ENCODE measurements around the gene ZSCAN5A.
"Not testable (repeated sequence)": the region's sequence is repeated elsewhere in the genome, so short reads cannot be mapped to it uniquely, and the experiment has no call there.

The ZSCAN5A gene

DNA sequence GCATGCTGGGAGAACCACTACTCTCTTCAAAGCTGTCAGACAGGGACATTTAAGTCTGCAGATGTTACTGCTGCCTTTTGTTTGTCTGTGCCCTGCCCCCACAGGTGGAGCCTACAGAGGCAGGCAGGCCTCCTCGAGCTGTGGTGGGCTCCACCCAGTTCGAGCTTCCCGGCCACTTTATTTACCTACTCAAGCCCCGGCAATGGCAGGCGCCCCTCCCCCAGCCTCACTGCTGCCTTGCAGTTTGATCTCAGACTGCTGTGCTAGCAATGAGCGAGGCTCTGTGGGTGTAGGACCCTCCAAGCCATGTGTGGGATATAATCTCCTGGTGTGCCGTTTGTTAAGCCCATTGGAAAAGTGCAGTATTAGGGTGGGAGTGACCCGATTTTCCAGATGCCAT is 22.4 kb upstream of the ZSCAN5A start:
- not testable (repeated sequence) for H3K9ac ChIP-seq (ENCODE audit: low read length); H3K4me1 ChIP-seq (ENCODE audit: control insufficient read depth, insufficient read depth, low read length); H3K4me3 ChIP-seq (ENCODE audit: low read length); DNase-seq (ENCODE audit: low read depth); H3K9me3 ChIP-seq (ENCODE audit: control insufficient read depth, low read length); H3K36me3 ChIP-seq (ENCODE audit: control insufficient read depth, insufficient read depth, low read length, severe bottlenecking); H3K27me3 ChIP-seq (replicated peaks; ENCODE audit: control insufficient read depth, insufficient read depth, low read length)

DNA sequence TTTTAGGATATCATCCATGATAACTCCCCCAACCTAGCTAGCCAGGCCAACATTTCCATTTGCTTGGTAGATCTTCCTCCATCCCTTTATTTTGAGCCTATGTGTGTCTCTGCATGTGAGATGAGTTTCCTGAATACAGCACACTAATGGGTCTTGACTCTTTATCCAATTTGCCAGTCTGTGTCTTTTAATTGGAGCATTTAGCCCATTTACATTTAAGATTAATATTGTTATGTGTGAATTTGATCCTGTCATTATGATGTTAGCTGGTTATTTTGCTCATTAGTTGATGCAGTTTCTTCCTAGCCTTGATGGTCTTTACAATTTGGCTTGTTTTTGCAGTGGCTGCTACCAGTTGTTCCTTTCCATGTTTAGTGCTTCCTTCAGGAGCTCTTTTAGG is 20.7 kb upstream of the ZSCAN5A start:
- H3K36me3 ChIP-seq (ENCODE audit: control insufficient read depth, insufficient read depth, low read length, severe bottlenecking); H3K4me3 ChIP-seq (ENCODE audit: low read length); H3K9me3 ChIP-seq (ENCODE audit: control insufficient read depth, low read length); H3K4me1 ChIP-seq (ENCODE audit: control insufficient read depth, insufficient read depth, low read length); DNase-seq (ENCODE audit: low read depth); H3K9ac ChIP-seq (ENCODE audit: low read length); H3K27me3 ChIP-seq (replicated peaks; ENCODE audit: control insufficient read depth, insufficient read depth, low read length): not testable (repeated sequence)

DNA sequence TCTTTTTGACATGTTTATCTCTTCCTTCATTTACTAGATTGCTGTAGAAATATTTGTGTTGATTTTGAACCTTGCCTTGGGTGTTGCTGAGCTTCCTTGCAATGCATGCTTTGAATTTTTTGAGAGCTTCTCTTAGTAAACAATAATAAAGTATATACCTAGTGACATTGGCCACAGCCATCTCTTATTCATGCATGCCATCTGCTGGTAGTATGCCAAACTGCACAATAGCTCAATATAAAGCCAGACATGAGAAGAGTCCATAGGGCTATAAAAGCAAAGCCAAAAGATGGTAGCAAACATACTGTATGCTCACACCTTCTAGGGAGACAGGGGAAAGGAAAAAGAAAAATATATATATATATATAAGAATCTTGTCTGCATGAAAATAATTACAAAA is 18.9 kb upstream of the ZSCAN5A start:
- H3K36me3 ChIP-seq (ENCODE audit: control insufficient read depth, insufficient read depth, low read length, severe bottlenecking): no peaks in the 10 kb centered on the region
- no peaks in the 10 kb centered on the region for H3K9me3 ChIP-seq (ENCODE audit: control insufficient read depth, low read length)
- no peak overlapping the region for H3K9ac ChIP-seq (ENCODE audit: low read length)
- no peaks in the 10 kb centered on the region for H3K27me3 ChIP-seq (replicated peaks; ENCODE audit: control insufficient read depth, insufficient read depth, low read length)
- no peaks in the 10 kb centered on the region for H3K4me1 ChIP-seq (ENCODE audit: control insufficient read depth, insufficient read depth, low read length)
- no peak overlapping the region for H3K4me3 ChIP-seq (ENCODE audit: low read length)
- peak; percentile 54 for DNase-seq (ENCODE audit: low read depth)

DNA sequence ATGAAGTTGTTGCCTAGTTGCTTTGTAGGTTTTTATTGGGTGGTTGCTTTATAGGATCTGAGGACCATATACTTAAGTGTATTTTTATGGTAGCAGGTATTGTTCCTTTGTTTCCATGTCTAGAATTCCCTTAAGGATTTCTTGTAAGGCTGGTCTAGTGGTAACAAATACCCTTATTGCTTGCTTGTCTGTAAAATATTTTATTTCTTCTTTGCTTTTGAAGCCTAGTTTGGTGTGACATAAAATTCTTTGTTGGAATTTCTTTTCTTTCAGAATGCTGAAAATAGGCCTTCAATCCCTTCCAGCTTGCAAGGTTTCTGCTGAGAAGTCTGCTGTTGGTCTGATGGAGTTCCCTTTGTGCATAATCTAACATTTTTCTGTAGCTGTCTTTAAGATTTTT is 18.1 kb upstream of the ZSCAN5A start:
- H3K9me3 ChIP-seq (ENCODE audit: control insufficient read depth, low read length): no peaks in the 10 kb centered on the region
- H3K4me1 ChIP-seq (ENCODE audit: control insufficient read depth, insufficient read depth, low read length): no peaks in the 10 kb centered on the region
- no peak for DNase-seq (ENCODE audit: low read depth)
- no peak overlapping the region for H3K9ac ChIP-seq (ENCODE audit: low read length)
- no peak overlapping the region for H3K4me3 ChIP-seq (ENCODE audit: low read length)
- H3K36me3 ChIP-seq (ENCODE audit: control insufficient read depth, insufficient read depth, low read length, severe bottlenecking): no peaks in the 10 kb centered on the region
- no peaks in the 10 kb centered on the region for H3K27me3 ChIP-seq (replicated peaks; ENCODE audit: control insufficient read depth, insufficient read depth, low read length)

DNA sequence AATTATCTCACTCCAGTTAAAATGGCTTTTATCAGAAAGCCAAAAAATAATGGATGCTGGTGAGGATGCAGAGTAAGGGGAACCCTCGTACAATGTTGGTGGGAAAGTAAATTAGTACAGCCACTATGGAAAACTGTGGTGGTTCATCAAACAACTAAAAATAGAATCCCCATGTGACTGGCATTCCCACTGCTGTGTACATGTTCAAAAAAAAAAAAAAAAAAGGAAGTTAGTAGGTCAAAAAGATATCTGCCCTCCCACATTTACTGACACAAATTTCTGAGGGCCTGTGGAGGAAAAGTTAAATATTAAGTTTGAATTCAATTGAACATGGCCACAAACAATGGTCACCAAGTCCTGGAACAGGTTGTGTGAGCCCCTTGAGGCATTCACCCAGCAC is 9.8 kb upstream of the ZSCAN5A start:
- no peak for DNase-seq (ENCODE audit: low read depth)
- no peaks in the 10 kb centered on the region for H3K4me1 ChIP-seq (ENCODE audit: control insufficient read depth, insufficient read depth, low read length)
- H3K4me3 ChIP-seq (ENCODE audit: low read length): no peak overlapping the region
- H3K36me3 ChIP-seq (ENCODE audit: control insufficient read depth, insufficient read depth, low read length, severe bottlenecking): no peaks in the 10 kb centered on the region
- H3K9me3 ChIP-seq (ENCODE audit: control insufficient read depth, low read length): no peaks in the 10 kb centered on the region
- no peaks in the 10 kb centered on the region for H3K27me3 ChIP-seq (replicated peaks; ENCODE audit: control insufficient read depth, insufficient read depth, low read length)
- H3K9ac ChIP-seq (ENCODE audit: low read length): no peak overlapping the region

DNA sequence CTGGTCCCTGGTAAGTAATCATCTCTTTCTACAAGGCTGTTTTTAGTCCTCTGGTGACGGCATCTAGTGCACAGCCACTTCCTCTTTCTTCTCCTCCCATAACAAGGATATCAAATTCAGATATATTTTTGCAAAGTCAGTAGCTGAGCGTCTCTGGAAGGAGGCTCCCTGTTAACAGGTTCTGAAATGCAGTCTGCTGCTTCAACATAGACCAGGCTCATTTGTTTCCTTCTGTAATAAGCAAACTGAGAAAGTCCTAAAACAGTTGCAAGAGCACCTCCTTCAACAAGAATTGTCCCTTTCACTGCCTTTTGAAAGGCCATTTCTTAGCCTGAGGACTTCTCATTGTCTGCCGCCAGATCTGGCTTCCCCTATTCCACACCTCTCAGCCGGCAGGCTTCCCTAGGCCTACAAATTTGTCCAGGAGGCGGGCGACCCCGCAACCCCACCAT is 7.4 kb upstream of the ZSCAN5A start:
- Histone ChIP-seq H3K4me1 (ENCODE audit: control insufficient read depth, insufficient read depth, low read length) (no peaks in the 10 kb centered on the region), H3K4me3 (ENCODE audit: low read length) (no peak overlapping the region), H3K9me3 (ENCODE audit: control insufficient read depth, low read length) (no peaks in the 10 kb centered on the region), H3K36me3 (ENCODE audit: control insufficient read depth, insufficient read depth, low read length, severe bottlenecking) (no peaks in the 10 kb centered on the region), H3K9ac (ENCODE audit: low read length) (no peak overlapping the region), H3K27me3 (replicated peaks; ENCODE audit: control insufficient read depth, insufficient read depth, low read length) (no peaks in the 10 kb centered on the region)
- DNase-seq (ENCODE audit: low read depth): no peak

DNA sequence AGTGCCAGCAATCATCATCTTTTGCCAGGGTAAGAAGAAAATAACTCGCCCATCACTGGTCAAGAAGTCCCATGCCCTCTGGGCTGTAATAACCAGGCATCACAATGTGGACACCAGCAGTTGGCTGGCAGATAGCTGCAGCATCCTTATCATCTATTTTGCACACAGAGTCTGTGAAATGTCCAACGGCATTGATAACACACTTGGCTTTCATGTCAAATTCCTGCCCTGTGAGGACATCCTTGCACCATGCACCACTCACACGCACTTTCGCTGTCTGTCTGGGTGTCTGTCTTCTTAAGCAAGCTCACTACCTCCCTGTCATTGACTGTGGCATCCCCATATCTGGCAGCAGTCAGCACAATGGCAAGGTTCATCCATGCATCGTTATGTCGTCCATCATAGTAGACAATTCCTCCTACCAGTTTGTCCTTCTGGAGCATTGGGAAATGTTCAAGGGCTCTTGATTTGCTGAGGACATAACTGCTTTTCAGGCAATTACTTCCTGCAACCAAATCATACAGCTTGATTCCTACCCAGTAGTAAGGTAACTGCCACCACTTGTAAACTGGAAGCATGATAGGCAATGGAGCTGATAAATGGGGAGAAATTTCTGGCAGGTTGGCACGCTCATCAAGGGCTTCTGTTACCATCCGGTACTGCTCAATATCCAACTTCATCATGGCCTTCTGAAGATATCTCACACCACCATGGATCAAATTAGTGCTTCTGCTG is 6.8 kb upstream of the ZSCAN5A start:
- H3K4me3 ChIP-seq (ENCODE audit: low read length): no peak overlapping the region
- no peaks in the 10 kb centered on the region for H3K27me3 ChIP-seq (replicated peaks; ENCODE audit: control insufficient read depth, insufficient read depth, low read length)
- H3K36me3 ChIP-seq (ENCODE audit: control insufficient read depth, insufficient read depth, low read length, severe bottlenecking): no peaks in the 10 kb centered on the region
- H3K9me3 ChIP-seq (ENCODE audit: control insufficient read depth, low read length): no peaks in the 10 kb centered on the region
- H3K4me1 ChIP-seq (ENCODE audit: control insufficient read depth, insufficient read depth, low read length): no peaks in the 10 kb centered on the region
- H3K9ac ChIP-seq (ENCODE audit: low read length): no peak overlapping the region
- DNase-seq (ENCODE audit: low read depth): no peak

DNA sequence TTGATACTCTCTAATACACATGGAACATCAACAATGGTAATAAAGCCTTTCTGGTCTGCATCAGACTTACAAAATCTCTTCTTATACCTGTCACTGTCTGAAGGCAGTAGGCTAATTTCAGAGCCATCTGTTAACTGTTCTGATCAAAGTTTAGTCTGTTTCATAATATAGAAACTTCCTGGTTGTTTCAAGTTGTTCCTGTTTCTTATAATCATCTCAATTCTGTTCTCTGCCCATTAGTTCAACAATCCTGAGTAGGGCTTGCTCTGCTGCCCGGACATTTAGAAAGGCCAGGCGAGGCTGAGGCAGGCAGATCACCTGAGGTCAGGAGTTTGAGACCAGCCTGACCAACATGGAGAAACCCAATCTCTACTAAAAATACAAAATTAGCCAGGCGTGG is 5.4 kb upstream of the ZSCAN5A start:
- H3K36me3 ChIP-seq (ENCODE audit: control insufficient read depth, insufficient read depth, low read length, severe bottlenecking): no peaks in the 10 kb centered on the region
- no peak overlapping the region for H3K9ac ChIP-seq (ENCODE audit: low read length)
- no peaks in the 10 kb centered on the region for H3K27me3 ChIP-seq (replicated peaks; ENCODE audit: control insufficient read depth, insufficient read depth, low read length)
- no peaks in the 10 kb centered on the region for H3K9me3 ChIP-seq (ENCODE audit: control insufficient read depth, low read length)
- no peak for DNase-seq (ENCODE audit: low read depth)
- no peak overlapping the region for H3K4me3 ChIP-seq (ENCODE audit: low read length)
- H3K4me1 ChIP-seq (ENCODE audit: control insufficient read depth, insufficient read depth, low read length): peaks cover 8% of the 10 kb centered on the region

DNA sequence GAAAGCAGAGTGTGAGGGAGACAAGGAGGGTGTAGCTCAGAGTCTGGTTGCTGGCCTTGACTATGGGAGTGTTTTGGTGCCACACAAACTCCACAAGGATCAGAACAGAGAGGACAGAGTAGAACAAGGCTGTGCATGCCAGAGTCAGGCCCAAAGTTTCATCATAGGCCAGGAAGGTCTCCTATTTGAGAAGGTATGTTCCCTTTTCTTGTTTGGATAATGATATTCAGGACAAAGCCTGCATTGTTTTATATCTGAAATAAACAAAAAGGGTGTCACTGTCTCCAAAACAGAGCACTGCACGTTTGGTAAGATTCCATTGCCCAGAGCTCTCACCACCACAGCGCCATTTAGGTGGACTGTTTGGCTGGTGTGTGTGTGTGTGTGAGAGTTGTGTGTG is 3.1 kb upstream of the ZSCAN5A start:
- no peak for DNase-seq (ENCODE audit: low read depth)
- Histone ChIP-seq H3K9ac (ENCODE audit: low read length) (no peak overlapping the region), H3K4me1 (ENCODE audit: control insufficient read depth, insufficient read depth, low read length) (peaks cover 16% of the 10 kb centered on the region), H3K36me3 (ENCODE audit: control insufficient read depth, insufficient read depth, low read length, severe bottlenecking) (peaks cover 2% of the 10 kb centered on the region), H3K9me3 (ENCODE audit: control insufficient read depth, low read length) (no peaks in the 10 kb centered on the region), H3K27me3 (replicated peaks; ENCODE audit: control insufficient read depth, insufficient read depth, low read length) (no peaks in the 10 kb centered on the region), H3K4me3 (ENCODE audit: low read length) (no peak overlapping the region)

DNA sequence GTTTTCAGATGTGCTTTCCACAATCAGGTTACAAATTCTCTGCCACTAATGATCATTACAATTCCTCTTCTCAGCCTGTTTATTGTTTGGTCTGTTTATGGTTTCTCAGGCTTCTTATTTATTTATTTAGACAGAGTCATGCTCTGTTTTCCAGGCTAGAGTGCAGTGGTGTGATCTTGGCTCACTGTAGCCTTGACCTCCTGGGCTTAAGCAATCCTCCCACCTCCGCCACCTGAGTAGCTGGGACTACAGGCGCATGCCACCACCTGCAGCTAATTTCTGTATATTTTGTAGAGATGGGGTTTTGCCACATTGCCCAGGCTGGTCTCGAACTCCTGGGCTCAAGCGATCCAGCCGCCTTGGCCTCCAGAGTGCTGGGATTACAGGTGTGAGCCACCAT is 2.1 kb upstream of the ZSCAN5A start:
- DNase-seq (ENCODE audit: low read depth): no peak
- Histone ChIP-seq H3K4me1 (ENCODE audit: control insufficient read depth, insufficient read depth, low read length) (peaks cover 16% of the 10 kb centered on the region), H3K36me3 (ENCODE audit: control insufficient read depth, insufficient read depth, low read length, severe bottlenecking) (peaks cover 4% of the 10 kb centered on the region), H3K9ac (ENCODE audit: low read length) (no peak overlapping the region), H3K4me3 (ENCODE audit: low read length) (no peak overlapping the region), H3K9me3 (ENCODE audit: control insufficient read depth, low read length) (no peaks in the 10 kb centered on the region), H3K27me3 (replicated peaks; ENCODE audit: control insufficient read depth, insufficient read depth, low read length) (no peaks in the 10 kb centered on the region)

DNA sequence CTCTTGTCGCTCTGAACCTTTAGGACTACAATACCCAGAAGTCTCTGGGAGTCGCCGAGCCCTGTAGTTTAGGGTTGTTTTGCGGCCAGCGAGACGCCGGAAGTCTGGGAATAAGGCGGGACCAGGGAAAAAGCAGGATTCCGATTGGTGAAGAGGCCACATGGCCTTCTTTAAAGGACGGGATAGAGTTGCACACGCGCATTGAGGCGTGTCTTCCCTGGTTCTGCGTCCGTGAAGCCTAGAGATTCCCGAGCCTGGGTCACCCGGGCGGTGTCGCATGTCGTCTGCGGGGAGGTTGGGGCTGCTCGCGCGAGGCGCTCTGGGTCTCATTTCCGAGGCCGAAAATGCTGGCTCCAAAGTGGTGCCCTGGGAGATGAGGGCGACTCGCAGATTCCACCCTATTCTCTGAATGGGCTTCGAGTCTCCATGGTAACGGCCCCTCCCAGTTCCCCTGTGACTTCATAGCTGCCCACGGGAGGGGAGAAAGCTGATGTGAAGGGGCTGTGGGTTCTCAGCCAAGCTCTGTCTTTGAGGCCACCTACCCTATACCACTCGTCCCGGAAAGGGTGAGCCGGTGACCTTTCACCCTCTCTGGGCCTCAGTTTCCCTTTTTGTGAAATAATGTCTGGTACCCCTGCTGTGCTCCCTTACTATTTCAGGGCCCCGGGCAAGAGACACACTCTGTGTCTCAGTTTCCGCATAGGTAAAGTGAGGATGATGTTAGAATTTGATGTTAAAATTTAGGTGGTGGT is 614 bp upstream of the ZSCAN5A start:
- H3K9me3 ChIP-seq (ENCODE audit: control insufficient read depth, low read length): no peaks in the 10 kb centered on the region
- peaks cover 12% of the 10 kb centered on the region for H3K36me3 ChIP-seq (ENCODE audit: control insufficient read depth, insufficient read depth, low read length, severe bottlenecking)
- peak overlapping the region; percentile 98 for H3K4me3 ChIP-seq (ENCODE audit: low read length)
- H3K9ac ChIP-seq (ENCODE audit: low read length): peak overlapping the region; percentile 96
- no peaks in the 10 kb centered on the region for H3K27me3 ChIP-seq (replicated peaks; ENCODE audit: control insufficient read depth, insufficient read depth, low read length)
- H3K4me1 ChIP-seq (ENCODE audit: control insufficient read depth, insufficient read depth, low read length): peaks cover 16% of the 10 kb centered on the region
- DNase-seq (ENCODE audit: low read depth): peak; percentile 99

All from adipocyte (in vitro differentiated cells).